Stimulated activated CD4-positive, alpha-beta T cell treated with anti-CD3 and anti-CD28 coated beads, Interleukin-2, amount 100 ng/mL, for 24 hours (primary cell): Measurements from ENCODE around the gene TMEM30B.
"Not testable (repeated sequence)": the region's sequence is repeated elsewhere in the genome, so short reads cannot be mapped to it uniquely, and the experiment has no call there.

Experiments used
- DNase-seq, 2 donors: peaks; one replicate each; pipeline ENCODE4 v3.0.0-alpha.2; 2020

TMEM30B gene

GRCh38 chr14:61281186-61281947 is at the start of gene TMEM30B:
TMEM30B (minus strand) TSS chr14:61281338; CDS start chr14:61281147, 191 bp downstream.
- DNase-seq, result peak in 1 of 2 donors; percentile 32

DNA sequence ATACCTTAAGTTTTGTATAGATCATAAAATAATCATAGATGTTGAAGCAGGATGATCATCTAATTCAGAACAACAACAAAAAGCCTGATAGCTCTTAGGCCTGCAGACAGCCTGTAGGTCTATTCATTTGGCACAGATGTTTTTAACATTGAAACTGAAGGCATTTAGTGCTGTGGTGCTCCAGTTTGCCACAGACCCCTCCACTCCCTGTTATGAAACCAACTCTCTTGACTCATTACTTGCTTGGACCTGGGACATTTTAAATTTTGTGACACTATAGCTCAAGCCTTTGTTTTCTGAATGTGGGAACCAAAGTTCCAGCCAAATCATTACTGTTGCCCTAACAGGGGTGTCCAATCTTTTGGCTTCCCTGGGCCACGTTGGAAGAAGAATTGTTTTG is 49.4 kb upstream of the TMEM30B start:
- DNase-seq, result no peak

- DNase-seq, result no peak
Observed at GRCh38 chr14:61329478-61330051, 48.4 kb upstream of the TMEM30B start.

DNA sequence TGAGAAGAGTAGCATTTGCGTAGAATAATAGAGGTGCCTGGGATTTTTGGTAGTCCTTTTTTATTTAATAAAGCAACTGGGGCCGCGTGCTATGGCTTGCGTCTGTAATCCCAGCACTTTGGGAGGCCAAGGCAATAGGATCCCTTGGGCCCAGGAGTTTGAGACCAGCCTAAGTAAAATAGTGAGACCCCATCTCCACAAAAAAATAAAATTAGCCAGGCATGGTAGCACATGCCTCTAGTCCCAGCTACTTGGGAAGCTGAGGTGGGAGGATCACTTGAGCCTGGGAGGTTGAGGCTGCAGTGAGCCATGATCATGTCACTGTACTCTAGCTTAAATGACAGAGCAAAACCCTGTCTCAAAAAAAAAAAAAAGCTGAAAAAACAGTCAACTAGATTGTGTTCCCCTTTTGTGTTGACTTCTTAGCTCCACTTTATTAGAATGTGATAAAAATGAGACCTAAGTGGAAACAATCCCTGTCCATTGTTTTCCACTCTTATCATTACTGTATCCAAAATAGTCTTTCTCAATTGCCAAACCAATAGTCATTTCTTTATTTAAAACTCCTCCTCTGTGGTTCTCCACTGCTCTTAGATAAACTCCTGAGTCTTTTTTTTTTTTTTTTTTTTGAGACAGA is 47.6 kb upstream of the TMEM30B start:
- DNase-seq, result no peak

- no peak for DNase-seq
Observed at GRCh38 chr14:61326847-61327246, 45.7 kb upstream of the TMEM30B start.

DNA sequence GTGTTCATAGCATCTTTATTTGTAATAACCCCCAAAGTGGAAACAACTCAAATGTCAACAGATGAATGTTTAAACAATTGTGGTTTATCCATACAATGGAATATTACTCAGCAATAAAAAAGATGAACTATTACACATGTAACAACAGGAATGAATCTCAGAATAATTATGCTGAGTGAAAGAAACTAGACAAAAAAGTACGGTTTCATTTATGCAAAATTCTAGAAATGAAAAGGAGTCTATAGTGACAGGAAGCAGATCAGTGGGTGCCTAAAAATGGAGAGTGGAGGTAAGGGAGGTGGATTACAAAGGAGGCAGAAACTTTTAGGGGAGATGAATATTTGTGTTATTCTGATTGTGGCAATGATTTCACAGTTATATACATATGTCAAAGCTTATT is 45.0 kb upstream of the TMEM30B start:
- no peak for DNase-seq

GRCh38 chr14:61325166-61325565 is 44.0 kb upstream of the TMEM30B start:
- DNase-seq, result no peak

DNA sequence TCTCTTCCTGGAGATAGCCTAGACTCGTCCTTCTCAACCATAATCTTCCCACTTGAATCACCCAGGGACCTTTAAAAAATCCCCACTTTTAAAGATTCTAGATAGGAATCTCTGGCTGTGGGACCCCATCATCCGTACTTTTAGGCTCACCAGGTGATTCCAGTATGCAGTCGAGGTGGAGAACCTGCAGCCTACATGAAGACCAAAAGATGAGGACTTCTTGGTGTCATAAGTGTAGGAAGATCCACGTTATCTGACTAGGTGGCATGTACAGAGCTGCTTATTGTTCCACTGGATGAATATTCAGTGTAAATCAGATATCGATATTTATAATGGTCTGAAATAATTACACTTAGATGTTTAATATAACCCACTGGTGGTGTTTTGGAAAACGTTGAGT is 42.8 kb upstream of the TMEM30B start:
- DNase-seq, result no peak

DNA sequence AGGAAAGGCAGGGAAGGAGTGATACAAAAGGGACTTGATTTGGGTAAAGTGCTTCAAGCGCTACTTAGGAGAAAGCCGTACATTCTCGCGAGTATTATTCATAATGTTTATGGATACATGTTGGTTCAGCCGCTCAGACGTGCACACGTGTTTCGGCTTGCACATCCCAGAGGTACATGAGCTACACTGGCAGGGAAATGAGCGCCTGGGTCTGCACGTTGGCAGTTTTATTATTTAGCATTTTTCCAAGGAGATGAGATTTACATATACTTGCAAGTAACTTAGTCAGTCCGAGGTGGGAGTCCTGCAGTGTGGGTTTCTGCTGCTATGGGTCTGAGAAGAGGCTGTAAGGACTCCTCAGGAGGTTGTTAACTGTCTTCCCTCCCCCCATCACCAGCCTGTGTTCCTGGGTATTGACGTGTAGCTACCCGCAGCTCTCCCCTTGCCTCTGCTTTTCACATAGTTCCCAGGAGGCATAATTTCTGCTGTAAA is 41.7 kb upstream of the TMEM30B start:
- DNase-seq, result peak; percentile 51 to 58

DNA sequence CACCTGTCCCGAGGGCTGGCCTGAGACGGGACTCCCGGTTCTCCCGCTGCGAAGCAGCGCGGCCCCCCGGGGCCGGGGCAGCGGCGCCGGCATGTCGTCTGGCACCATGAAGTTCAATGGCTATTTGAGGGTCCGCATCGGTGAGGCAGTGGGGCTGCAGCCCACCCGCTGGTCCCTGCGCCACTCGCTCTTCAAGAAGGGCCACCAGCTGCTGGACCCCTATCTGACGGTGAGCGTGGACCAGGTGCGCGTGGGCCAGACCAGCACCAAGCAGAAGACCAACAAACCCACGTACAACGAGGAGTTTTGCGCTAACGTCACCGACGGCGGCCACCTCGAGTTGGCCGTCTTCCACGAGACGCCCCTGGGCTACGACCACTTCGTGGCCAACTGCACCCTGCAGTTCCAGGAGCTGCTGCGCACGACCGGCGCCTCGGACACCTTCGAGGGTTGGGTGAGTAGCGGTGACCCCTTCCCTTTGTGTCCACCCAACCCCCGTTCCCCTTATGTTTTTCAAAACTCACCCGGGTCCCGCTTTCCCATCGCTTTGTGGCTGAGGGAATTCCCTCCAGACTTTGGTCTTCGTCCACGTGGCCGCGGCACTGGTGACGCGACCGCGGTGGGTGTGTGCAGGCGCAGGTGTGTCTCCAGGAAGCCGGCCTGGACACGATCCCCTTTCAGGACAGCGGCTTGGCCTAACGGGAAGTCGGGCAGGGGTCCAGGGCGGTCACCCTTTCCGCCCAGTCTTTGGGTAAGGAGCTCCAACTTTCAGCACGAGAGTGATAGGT is 41.1 kb upstream of the TMEM30B start:
- DNase-seq, result peak in 1 of 2 donors; percentile 56

DNA sequence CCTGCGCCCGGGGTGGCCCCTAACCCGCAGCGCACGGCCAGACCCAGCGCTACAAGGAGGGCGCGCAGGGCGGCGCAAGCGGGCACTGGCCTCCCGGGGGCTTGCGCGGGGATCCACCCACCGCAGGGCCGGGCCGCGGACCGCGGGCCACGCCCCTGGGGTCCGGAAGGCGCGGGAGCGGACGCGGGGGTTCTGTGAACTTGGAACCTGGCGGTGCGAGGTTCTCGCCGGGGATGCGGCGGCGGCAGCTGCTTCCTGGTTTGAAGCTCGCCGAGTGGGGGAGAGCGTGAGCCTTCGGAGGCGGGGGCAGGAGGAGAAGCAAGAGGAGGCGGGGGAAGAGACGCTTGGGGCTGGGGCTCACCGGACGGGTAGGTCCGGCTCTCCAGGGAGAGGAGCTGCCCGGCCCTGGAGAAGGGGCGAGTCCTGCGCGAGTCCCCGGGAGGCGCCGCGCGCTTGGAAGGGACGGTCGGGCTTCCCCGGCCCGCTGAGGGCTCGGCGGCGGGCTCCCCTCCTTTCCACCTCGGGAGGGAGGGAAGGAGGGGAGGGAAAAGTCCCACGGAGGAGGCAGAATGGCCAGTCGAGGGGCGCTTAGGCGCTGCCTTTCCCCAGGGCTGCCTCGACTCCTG is 40.4 kb upstream of the TMEM30B start, which contains the start of gene PRKCH:
TSS of gene PRKCH (plus strand) at position 195 of the 626 bp plus-strand sequence. CDS start 523 bp downstream, outside the sequence.
- peak; percentile 82 to 85 for DNase-seq

GRCh38 chr14:61320806-61321384 is 39.8 kb upstream of the TMEM30B start:
- DNase-seq, result no peak

GRCh38 chr14:61320170-61320569 is 39.0 kb upstream of the TMEM30B start:
- not testable (repeated sequence) for DNase-seq

DNA sequence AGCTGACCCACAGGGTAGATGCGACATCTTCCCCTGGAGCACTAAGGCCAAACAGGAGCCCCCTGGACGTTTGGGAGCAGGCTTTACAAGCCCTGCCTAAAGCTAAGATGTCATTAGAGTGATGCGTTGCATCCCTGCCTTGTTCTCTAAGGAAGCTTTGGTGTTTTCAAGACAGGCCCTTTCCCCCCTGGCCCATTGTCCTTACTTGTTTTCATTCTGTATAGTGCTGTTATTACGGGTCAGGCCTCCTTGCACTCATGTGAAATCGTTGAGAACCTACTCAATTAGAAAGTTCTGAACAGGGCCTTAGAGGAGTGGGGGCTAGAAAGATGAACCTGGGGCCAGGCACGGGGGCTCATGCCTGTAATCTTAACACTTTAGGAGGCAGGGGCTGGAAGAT is 38.6 kb upstream of the TMEM30B start:
- no peak for DNase-seq

DNA sequence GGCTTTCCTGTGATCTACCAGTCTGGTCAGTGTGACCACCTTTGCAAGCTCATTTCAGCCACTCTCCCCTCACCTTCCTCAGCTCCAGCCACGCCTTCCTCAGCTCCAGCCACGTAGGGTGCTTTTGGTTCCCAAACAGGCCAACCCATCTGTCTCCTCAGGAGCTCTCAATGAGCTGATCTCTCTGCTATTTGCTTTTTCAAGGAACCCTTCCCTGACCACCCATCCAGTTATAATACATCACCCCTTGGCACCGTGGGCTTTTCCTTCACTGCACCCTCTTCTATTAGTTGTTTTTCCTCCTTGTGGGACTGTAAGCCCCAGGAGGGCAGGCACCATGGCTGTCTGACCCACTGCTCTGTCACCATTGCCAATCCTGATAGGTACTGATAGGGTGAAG is 37.9 kb upstream of the TMEM30B start:
- no peak for DNase-seq

DNA sequence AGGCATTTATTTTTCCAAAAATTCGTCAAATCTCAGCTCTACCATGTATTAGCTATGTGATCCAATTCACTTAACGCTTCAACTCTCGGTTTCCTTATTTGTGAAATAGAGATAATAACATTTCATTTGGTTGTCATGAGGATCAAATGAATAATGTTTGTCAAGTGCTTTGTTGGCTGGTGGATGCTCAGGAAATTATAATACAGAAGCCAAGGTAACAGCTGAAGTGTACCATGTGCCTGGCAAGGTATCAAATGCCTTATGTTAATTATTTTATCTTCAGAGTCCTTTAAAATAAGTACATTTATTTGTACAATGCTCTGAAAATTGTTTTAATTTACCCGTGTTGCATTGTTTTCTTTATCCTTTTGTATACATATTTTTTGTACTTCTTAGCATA is 34.2 kb upstream of the TMEM30B start:
- no peak for DNase-seq

DNA sequence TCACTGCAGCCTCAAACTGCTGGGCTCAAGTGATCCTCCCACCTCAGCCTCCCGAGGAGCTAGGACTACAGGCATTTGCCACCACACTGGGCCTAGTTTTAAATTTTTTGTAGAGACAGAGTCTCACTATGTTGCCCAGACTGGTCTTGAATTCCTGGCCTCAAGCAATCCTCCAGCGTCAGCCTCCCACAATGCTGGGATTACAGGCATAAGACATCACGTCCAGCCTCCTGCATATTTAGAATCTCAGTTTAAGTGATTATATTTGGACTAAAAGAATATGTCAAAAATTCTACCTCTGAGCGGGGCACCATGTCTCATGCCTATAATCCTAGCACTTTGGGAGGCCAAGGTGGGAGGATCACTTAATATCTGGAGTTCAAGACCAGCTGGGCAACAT is 27.6 kb upstream of the TMEM30B start:
- DNase-seq, result not testable (repeated sequence)

DNA sequence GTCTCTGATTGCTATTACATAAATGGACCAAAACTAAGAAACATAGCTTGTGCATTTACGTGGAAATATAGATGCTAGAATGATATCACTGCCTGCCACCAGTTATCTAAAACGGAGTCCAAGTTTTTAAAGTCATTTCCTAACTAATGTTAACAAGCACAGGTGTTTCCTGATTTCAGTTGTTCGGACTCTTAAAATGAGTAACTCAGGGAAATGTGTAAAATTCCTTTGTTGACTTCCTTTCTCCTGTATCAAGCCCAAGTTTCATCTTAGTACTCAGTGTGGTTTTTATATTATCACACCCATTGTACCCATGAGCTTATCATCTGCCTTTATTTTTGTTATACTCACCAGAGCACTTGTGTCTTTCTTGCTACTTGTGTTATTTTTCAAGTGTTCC is 27.1 kb upstream of the TMEM30B start:
- no peak for DNase-seq

GRCh38 chr14:61304688-61305087 is 23.6 kb upstream of the TMEM30B start:
- DNase-seq, result no peak

DNA sequence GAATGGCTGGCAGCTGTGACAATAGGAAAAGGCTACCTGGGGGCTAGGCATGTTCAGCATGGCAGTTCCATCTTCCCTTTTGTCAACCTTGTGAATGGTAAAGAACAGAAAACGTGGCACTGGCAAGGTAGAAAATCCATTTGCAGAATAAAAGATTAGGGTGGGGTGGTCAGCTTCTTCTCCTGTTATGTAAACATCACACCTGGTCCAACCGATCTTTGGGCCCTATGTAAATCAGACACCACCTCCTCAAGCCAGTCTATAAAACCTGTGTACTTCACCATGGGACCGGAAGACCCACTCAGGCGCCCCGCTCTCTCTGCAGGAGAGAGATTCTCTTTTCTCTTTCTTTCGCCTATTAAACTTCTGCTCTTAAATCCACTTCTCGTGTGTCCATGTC is 19.6 kb upstream of the TMEM30B start:
- DNase-seq, result no peak

DNA sequence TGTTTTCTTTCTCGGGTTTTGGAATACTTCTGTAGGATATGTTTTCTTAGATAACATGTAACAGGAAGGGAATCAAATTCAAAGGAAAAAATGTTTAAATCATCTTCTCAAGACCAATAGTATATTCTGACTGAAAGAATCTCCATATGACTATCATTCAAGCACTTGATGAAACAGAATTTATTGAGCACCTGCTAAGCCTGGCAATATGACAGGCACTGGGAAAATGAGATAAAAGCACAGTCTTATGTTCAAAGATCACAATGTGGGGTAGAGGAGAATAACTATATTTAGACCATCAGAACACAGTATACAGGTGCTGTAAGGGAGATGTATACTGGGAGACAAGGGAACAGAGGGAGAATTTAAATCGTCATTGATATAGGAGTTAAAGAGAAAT is 19.1 kb upstream of the TMEM30B start:
- DNase-seq, result no peak

GRCh38 chr14:61298824-61299223 is 17.7 kb upstream of the TMEM30B start:
- DNase-seq, result no peak
